ENCODE data around the gene RAB7A. TPM values are rescaled to one million over a fixed set of nuclear protein-coding genes. Genes with fewer than 3 reads are reported as not detected.

Gene RAB7A
- total and polyA plus RNA-seq, 11 donors: 143 to 343 (median 253) TPM

DNA sequence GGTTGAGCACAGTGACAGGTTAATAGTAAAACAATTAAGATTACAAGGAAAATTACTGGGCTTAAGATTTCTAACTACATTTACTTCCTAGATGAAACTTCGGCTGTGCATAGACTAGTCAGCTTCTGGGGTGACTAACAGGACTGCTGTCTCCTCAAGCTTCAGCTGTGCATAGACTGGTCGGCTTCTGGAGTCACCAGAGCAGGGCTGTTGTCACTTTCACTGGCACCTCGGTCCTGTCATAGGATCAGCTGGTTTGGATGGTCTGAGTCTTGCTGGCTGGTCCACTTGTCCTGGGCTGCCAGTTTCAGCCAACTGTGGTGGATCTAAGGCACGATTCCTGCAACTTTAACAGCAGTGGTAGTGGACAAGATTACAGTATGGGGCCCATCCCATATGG, 129.6 kb downstream of the RAB7A start:
- Histone ChIP-seq H3K27me3 (no peaks in the 10 kb centered on the region), H3K4me3 (no peak overlapping the region), H3K4me1 (peaks cover 0 to 12% (median 0%) of the 10 kb centered on the region in 12 donors), H3K9me3 (peaks cover 0 to 44% (median 39%) of the 10 kb centered on the region in 12 donors), H3K36me3 (no peaks in the 10 kb centered on the region), H3K27ac (no peak overlapping the region)
- peak in 1 of 5 donors; percentile 49 for DNase-seq
- WGBS, 4 donors: 44 to 56% (median 45%) methylated on average over 4 of the region's 4 CpGs
- ATAC-seq: peak; percentile 73 to 91 (median 86)
- intact Hi-C loops (cut with DNase I): no loop called here
- no peak for TF ChIP-seq POLR2A (IDR thresholded peaks at IDR 0.05)
- TF ChIP-seq, protein P1, sequence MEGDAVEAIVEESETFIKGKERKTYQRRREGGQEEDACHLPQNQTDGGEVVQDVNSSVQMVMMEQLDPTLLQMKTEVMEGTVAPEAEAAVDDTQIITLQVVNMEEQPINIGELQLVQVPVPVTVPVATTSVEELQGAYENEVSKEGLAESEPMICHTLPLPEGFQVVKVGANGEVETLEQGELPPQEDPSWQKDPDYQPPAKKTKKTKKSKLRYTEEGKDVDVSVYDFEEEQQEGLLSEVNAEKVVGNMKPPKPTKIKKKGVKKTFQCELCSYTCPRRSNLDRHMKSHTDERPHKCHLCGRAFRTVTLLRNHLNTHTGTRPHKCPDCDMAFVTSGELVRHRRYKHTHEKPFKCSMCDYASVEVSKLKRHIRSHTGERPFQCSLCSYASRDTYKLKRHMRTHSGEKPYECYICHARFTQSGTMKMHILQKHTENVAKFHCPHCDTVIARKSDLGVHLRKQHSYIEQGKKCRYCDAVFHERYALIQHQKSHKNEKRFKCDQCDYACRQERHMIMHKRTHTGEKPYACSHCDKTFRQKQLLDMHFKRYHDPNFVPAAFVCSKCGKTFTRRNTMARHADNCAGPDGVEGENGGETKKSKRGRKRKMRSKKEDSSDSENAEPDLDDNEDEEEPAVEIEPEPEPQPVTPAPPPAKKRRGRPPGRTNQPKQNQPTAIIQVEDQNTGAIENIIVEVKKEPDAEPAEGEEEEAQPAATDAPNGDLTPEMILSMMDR (IDR thresholded peaks at IDR 0.05): no peak

DNA sequence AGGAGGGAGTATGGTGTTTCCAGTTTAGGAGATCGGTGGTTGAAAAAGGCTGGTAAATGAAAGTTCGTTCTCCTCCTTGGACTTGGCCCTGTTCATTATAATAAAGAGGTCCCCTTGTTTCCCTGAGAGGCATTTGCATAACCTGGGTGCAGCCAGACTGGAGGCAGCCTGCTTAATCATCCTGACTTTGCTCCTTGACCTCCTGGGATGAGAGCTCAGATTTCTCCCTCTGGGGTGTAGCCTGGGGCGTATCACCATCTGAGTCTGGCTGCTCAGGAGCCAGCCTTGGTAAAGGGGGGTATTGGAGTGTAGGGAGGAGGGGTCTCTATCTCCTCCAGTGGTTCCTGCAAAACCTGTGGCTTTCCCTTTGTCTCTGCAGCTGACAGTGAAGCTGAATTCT, 132.2 kb downstream of the RAB7A start:
- intact Hi-C loops (cut with DNase I): no loop called here
- H3K27ac ChIP-seq: no peak overlapping the region
- no peak for ATAC-seq

DNA sequence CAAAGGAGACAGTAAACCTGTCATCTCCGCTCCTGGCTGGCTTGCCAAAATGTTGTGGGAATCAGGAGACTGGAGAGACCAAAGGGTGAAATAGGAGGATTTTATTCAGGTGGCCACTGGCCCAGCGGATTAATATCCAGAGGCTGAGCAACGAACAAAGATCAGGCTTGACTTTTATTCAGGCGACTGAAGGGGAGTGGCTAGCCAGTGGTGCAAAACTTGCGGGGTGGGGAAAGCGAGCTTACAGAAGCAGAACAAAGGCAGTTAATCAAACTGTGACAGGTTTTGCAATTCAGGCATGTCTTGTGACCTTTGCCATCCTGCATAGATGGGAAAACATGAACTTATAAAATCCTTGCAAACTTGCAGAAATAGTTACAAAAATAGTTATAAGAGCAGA, 133.6 kb downstream of the RAB7A start:
- H3K27me3 ChIP-seq: no peaks in the 10 kb centered on the region
- H3K4me3 ChIP-seq: no peak overlapping the region
- no peaks in the 10 kb centered on the region for H3K36me3 ChIP-seq
- DNase-seq: no peak
- intact Hi-C loops (cut with DNase I): no loop called here
- peaks cover 0 to 37% (median 30%) of the 10 kb centered on the region in 12 donors for H3K9me3 ChIP-seq
- TF ChIP-seq, protein P1 (IDR thresholded peaks at IDR 0.05): no peak
- TF ChIP-seq POLR2A (IDR thresholded peaks at IDR 0.05): no peak
- H3K27ac ChIP-seq: no peak overlapping the region
- 85 to 90% (median 89%) methylated on average over 6 of the region's 6 CpGs for WGBS, 4 donors
- peaks cover 0 to 17% (median 4%) of the 10 kb centered on the region in 12 donors for H3K4me1 ChIP-seq
- no peak for ATAC-seq

More for the DNA sequence above, 132.2 kb downstream of the RAB7A start:
- Histone ChIP-seq H3K9me3 (peaks cover 0 to 46% (median 40%) of the 10 kb centered on the region in 12 donors), H3K4me1 (peaks cover 0 to 12% (median 0%) of the 10 kb centered on the region in 12 donors), H3K4me3 (no peak overlapping the region), H3K27me3 (no peaks in the 10 kb centered on the region), H3K36me3 (no peaks in the 10 kb centered on the region)
- no peak for DNase-seq
- TF ChIP-seq, protein P1 (IDR thresholded peaks at IDR 0.05): no peak
- TF ChIP-seq POLR2A (IDR thresholded peaks at IDR 0.05): no peak
- 79 to 94% (median 92%) methylated on average over 3 of the region's 3 CpGs for WGBS, 4 donors

DNA sequence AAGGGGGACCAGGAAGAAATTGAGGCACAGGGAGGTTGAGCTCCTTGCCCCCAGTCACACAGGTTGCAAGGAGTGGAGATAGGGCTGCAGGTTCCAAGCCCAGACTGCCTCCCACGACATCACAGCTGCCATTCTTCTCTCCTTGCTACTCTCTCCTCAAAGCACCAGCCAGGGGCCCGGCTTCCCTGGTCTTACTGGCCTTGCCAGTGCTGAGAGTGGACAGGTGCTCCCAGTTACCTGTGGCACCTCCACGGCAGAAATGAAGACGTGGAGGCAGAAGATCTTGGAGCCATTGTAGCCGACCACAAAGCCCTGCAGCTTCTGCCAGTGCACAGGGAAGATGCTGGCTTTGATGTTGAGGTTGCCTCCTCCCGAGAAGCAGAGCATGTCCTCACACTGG, 135.5 kb downstream of the RAB7A start:
- 90 to 94% (median 91%) methylated on average over 5 to 6 of the region's 6 CpGs for WGBS, 4 donors
- ATAC-seq (no peak), DNase-seq (no peak)
- TF ChIP-seq, protein P1 (IDR thresholded peaks at IDR 0.05): no peak
- TF ChIP-seq POLR2A (IDR thresholded peaks at IDR 0.05): no peak
- intact Hi-C loops (cut with DNase I): no loop called here
- H3K27ac ChIP-seq: no peak overlapping the region
- no peaks in the 10 kb centered on the region for H3K36me3 ChIP-seq
- peaks cover 0 to 15% (median 10%) of the 10 kb centered on the region in 12 donors for H3K4me1 ChIP-seq
- H3K4me3 ChIP-seq: no peak overlapping the region
- no peaks in the 10 kb centered on the region for H3K27me3 ChIP-seq
- peaks cover 0 to 31% (median 27%) of the 10 kb centered on the region in 12 donors for H3K9me3 ChIP-seq
